Measurements from ENCODE around the gene ARFGAP2.
"Not testable (repeated sequence)": the region's sequence is repeated elsewhere in the genome, so short reads cannot be mapped to it uniquely, and the experiment has no call there.

The ARFGAP2 gene

DNA sequence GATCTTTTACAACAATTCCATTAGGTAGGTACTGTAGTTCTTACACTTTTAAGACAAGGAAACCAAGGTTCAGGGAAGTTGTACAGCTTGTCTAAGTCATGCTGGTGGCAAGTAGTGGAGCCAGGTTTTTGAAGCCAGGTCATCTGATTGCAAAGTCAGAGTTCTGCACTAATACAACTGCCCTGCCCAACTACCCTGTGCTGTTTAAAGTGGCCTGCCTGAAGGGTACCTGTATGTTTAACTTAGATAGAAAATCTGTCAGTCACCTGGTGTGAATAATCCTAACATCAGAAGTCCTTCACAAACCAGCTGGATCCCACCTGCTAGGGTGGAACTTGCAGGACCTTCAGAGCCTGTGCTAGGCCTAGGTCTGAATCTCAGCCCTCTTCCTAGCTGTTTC, 44.2 kb downstream of the ARFGAP2 start:
- Mint-ChIP-seq H3K27ac (no peak overlapping the region), H3K4me1 (no peaks in the 10 kb centered on the region), H3K4me3 (no peak overlapping the region), H3K9me3 (no peaks in the 10 kb centered on the region), H3K36me3 (ENCODE audit: low read depth) (peaks cover under 1% of the 10 kb centered on the region), H3K27me3 (no peaks in the 10 kb centered on the region)
- ATAC-seq (no peak), DNase-seq (no peak)

- Mint-ChIP-seq H3K4me3 (no peak overlapping the region), H3K4me1 (no peaks in the 10 kb centered on the region), H3K27me3 (no peaks in the 10 kb centered on the region), H3K27ac (no peak overlapping the region), H3K9me3 (no peaks in the 10 kb centered on the region), H3K36me3 (ENCODE audit: low read depth) (no peaks in the 10 kb centered on the region)
- DNase-seq: no peak
- ATAC-seq: no peak
These were observed 45.5 kb downstream of the ARFGAP2 start for GRCh38 chr11:47131136-47131535.

DNA sequence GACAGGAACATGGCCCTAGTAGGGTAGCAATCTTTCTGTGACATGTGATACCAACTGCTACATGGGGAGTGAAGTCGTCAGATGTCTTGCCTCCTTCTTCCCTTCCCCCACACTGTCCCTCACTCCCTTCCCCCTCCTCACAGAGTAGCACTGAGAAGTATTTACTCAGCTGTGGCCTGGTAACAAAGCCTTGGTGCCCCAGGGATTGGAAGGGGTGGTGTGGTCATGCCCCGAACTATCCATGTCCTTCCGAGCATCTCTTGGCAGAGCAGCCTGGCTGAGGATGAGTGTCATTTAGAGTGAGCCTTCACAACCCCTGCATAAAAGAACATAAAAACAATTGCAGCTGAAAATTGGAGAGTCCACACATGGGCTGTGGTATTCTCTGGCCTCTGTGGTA, 46.1 kb downstream of the ARFGAP2 start:
- Mint-ChIP-seq H3K27me3 (no peaks in the 10 kb centered on the region), H3K36me3 (ENCODE audit: low read depth) (no peaks in the 10 kb centered on the region), H3K27ac (no peak overlapping the region), H3K4me3 (no peak overlapping the region), H3K4me1 (no peaks in the 10 kb centered on the region), H3K9me3 (no peaks in the 10 kb centered on the region)
- ATAC-seq: no peak
- no peak for DNase-seq

DNA sequence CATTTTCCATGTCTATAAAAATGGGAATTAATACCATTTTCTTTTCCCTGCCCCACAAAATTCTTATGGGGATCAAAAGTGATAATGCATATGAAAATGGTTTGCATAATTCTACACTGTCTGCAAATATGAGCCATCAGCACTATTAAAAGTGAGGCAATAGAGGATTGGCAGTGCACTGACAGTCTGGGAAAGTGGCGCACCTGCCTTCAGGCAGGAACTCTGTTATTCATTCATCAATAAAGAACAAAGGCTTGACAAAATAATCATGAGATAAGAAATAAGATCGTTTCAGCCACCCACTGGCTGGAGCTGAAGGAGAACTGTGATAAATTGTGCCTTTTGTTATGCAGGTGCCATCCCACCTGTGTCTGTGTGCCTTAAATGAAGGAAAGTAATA, 49.5 kb downstream of the ARFGAP2 start:
- H3K27me3 Mint-ChIP-seq: no peaks in the 10 kb centered on the region
- no peaks in the 10 kb centered on the region for H3K36me3 Mint-ChIP-seq (ENCODE audit: low read depth)
- H3K9me3 Mint-ChIP-seq: no peaks in the 10 kb centered on the region
- H3K27ac Mint-ChIP-seq: no peak overlapping the region
- no peak overlapping the region for H3K4me3 Mint-ChIP-seq
- DNase-seq: no peak
- ATAC-seq: no peak
- H3K4me1 Mint-ChIP-seq: no peaks in the 10 kb centered on the region

- H3K36me3 Mint-ChIP-seq (ENCODE audit: low read depth): no peaks in the 10 kb centered on the region
- ATAC-seq: no peak
- H3K4me3 Mint-ChIP-seq: no peak overlapping the region
- no peaks in the 10 kb centered on the region for H3K4me1 Mint-ChIP-seq
- H3K27me3 Mint-ChIP-seq: no peaks in the 10 kb centered on the region
- no peak overlapping the region for H3K27ac Mint-ChIP-seq
- DNase-seq: no peak
- H3K9me3 Mint-ChIP-seq: no peaks in the 10 kb centered on the region
These were observed 51.6 kb downstream of the ARFGAP2 start for GRCh38 chr11:47125083-47125482.

DNA sequence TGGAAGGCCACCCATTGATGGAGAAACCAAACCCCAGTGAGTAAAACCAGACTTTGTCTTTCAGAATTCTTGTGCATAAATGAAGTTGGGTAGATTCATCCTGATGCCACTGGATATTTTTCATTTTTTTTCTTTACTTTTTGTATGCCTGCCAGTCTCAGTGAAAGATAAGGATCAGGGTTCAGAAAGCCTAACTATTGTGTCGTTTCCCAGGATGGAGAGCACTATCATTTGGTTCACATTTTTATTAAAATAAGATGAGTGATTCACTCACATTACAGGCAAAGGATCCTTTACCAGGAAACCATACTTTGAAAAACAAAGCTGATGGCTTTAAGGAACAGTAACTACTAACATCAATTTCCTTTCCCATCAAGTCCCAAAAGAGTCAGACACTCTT, 52.0 kb downstream of the ARFGAP2 start:
- H3K9me3 Mint-ChIP-seq: no peaks in the 10 kb centered on the region
- no peaks in the 10 kb centered on the region for H3K36me3 Mint-ChIP-seq (ENCODE audit: low read depth)
- H3K4me1 Mint-ChIP-seq: no peaks in the 10 kb centered on the region
- no peak overlapping the region for H3K27ac Mint-ChIP-seq
- ATAC-seq (no peak), DNase-seq (no peak)
- H3K27me3 Mint-ChIP-seq: no peaks in the 10 kb centered on the region
- no peak overlapping the region for H3K4me3 Mint-ChIP-seq

- Mint-ChIP-seq H3K36me3 (ENCODE audit: low read depth) (no peaks in the 10 kb centered on the region), H3K27ac (no peak overlapping the region), H3K27me3 (no peaks in the 10 kb centered on the region), H3K9me3 (no peaks in the 10 kb centered on the region), H3K4me3 (no peak overlapping the region), H3K4me1 (no peaks in the 10 kb centered on the region)
- DNase-seq (no peak), ATAC-seq (no peak)
These were observed 53.6 kb downstream of the ARFGAP2 start for GRCh38 chr11:47123094-47123493.

DNA sequence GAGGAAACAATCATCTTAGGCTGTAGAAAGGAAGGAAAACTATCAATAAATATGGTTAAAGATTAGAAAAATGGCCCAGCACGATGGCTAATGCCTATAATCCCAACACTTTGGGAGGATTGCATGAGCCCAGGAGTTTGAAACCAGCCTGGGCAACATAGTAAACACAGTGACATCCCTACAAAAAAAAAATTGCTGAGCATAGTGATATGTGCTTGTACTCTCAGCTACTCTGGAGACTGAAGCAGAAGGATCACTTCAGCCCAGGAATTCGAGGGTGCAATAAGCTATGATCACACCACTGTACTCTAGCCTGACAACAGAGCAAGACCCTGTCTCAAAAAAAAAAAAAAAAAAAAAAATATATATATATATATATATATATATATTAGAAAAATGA, 54.9 kb downstream of the ARFGAP2 start:
- DNase-seq (no peak), ATAC-seq (no peak)
- Mint-ChIP-seq H3K9me3 (no peaks in the 10 kb centered on the region), H3K36me3 (ENCODE audit: low read depth) (no peaks in the 10 kb centered on the region), H3K27me3 (no peaks in the 10 kb centered on the region), H3K4me3 (no peak overlapping the region), H3K4me1 (no peaks in the 10 kb centered on the region), H3K27ac (no peak overlapping the region)

- no peaks in the 10 kb centered on the region for H3K27me3 Mint-ChIP-seq
- DNase-seq (no peak), ATAC-seq (no peak)
- H3K4me1 Mint-ChIP-seq: no peaks in the 10 kb centered on the region
- no peaks in the 10 kb centered on the region for H3K9me3 Mint-ChIP-seq
- H3K36me3 Mint-ChIP-seq (ENCODE audit: low read depth): no peaks in the 10 kb centered on the region
- H3K27ac Mint-ChIP-seq: no peak overlapping the region
- H3K4me3 Mint-ChIP-seq: no peak overlapping the region
These were observed 55.6 kb downstream of the ARFGAP2 start for GRCh38 chr11:47121056-47121455.

GRCh38 chr11:47118958-47119688, 57.6 kb downstream of the ARFGAP2 start:
- peak; percentile 3 for DNase-seq
- H3K4me1 Mint-ChIP-seq; ATAC-seq; H3K9me3 Mint-ChIP-seq; H3K36me3 Mint-ChIP-seq (ENCODE audit: low read depth); H3K27me3 Mint-ChIP-seq; H3K27ac Mint-ChIP-seq; H3K4me3 Mint-ChIP-seq: not testable (repeated sequence)
